NCI-H2227 (cell line): ENCODE results near the gene SLC4A7.
"Not testable (repeated sequence)": the region's sequence is repeated elsewhere in the genome, so short reads cannot be mapped to it uniquely, and the experiment has no call there.

Experiments used
- DNase-seq: peaks from one replicate; lab custom pipeline; 2025; ENCODE audit not compliant: unreplicated experiment; lab: John Stamatoyannopoulos, UW

Gene SLC4A7

GRCh38 chr3:27366062-27366591 lies 118.1 kb downstream of the SLC4A7 start:
- DNase-seq: no peak

- DNase-seq: peak; percentile 0
Observed at GRCh38 chr3:27360113-27361078, 123.8 kb downstream of the SLC4A7 start.

DNA sequence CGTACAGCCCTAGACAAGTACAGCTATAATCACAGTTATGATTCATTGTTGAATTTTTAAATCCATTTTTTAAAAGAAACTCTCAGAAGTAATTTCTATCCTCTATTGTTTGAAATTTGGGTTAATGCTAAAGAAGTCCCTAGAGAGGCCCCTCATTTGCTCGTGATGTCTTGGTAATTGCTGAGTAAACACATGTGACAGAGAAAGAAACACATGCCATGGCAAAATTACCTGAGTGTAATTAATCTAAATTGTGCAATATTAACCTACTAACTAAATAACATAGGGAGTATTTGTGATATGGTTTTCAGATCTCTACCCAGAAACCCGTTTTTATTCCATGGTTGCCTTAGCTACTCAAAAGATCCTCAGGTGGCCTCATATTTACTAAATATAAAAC lies 125.8 kb downstream of the SLC4A7 start:
- DNase-seq: no peak

DNA sequence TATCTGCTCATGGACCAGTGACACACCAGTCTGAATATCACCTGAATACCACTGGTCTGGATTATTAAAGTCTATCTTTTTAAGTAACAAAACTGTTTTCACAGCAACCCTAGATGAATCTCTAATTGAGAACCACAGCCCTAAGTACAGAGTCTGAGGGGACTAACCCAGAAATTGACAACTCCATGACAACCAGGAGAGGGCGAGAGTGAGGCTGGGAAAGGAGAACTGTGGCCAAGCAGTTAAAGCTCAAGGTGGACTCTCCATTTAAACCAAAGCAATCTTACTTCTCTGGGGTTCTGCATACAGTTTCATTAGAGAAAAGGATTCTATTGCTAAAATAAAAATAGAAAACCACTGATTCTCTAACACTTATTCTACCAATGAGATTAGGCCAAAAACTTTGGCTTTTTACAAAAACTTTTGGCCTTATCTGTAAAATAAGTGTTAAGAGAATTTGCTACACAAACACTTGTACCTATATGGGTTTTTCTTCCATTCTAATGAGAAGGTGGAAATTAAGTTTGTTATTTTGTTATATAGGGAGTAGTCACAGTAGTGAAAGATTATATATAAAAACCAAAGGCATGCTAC lies 126.4 kb downstream of the SLC4A7 start:
- DNase-seq: peak; percentile 23

DNA sequence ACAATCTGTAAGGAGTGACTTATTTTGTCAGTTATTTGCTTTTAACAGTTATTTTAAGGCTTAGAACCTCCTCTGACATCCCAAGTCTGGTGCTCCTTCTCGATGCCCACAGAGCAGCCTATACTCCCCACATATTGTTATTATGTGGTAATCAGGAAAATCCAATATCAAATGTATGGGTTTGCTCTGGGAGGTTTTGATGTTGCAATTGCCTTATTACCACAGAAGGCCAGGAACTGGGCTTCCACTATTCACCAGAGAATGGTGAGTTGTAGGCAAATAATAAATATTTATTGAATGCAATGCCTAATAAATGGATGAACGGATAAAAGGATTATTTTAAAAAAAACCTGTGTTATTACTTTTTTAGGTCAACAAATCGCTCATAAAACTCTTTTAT lies 127.2 kb downstream of the SLC4A7 start:
- DNase-seq: no peak

- no peak for DNase-seq
Observed at GRCh38 chr3:27354588-27355203, 129.5 kb downstream of the SLC4A7 start.

DNA sequence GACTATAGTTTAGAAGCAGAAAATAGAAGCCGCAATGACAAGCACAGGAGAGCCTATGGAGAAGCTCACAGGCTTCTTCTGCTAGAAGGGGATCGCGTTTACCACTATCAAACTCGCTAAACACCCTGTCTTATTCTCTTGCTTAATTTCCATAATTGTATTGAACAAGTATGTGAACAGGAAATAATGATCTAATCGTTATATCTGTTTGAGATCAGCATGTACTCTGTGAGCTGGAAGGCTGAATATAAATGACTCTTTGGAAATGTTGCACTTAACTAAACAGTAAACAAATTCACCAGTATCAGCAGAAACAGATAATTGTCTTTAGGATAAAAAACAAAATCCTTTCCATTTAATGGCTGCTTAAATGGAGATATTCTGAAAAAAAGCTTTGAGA lies 130.0 kb downstream of the SLC4A7 start:
- no peak for DNase-seq

- no peak for DNase-seq
Observed at GRCh38 chr3:27353221-27353620, 131.0 kb downstream of the SLC4A7 start.

- no peak for DNase-seq
Observed at GRCh38 chr3:27352047-27352446, 132.1 kb downstream of the SLC4A7 start.

GRCh38 chr3:27349832-27350231 lies 134.4 kb downstream of the SLC4A7 start:
- DNase-seq: no peak

GRCh38 chr3:27345959-27346865 lies 138.0 kb downstream of the SLC4A7 start:
- no peak for DNase-seq

- DNase-seq: no peak
Observed at GRCh38 chr3:27345493-27345892, 138.7 kb downstream of the SLC4A7 start.

DNA sequence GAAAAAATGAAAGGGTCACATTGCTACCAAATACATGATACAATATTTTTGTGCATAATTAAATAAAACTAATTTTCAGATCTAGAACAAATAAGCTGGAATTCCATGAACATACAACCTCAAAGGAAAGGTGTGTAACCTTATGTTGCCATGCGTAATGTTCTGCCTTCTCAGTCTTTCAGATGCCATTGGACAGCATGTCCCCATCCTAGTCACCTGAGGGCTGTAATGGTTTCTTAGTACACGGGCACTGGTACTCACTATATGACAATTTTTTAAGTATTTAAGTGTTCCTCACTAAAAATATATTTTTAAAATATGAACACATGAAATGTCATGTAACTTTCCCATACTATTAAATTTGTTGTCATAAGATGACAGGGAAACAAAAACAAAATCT lies 139.1 kb downstream of the SLC4A7 start:
- no peak for DNase-seq

DNA sequence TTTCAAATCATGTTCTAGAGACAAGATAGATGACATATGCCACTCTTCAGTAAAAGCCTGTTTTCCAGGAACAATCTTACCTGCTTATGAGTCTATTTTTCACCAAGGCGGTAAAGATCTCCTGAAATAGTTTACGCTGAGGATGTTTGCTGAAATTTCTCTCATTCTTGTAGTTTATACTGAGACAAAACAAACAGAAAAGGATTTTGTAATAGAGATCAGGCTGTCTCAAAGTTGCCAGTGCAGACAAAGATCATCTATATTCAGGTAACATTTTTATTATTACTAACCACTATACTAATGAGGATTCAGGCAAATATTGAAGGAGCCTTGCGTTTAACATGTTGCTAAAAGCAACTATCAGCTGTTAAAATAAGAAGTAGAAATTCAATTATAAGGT lies 140.0 kb downstream of the SLC4A7 start:
- DNase-seq: no peak

GRCh38 chr3:27342267-27342666 lies 141.9 kb downstream of the SLC4A7 start:
- no peak for DNase-seq

DNA sequence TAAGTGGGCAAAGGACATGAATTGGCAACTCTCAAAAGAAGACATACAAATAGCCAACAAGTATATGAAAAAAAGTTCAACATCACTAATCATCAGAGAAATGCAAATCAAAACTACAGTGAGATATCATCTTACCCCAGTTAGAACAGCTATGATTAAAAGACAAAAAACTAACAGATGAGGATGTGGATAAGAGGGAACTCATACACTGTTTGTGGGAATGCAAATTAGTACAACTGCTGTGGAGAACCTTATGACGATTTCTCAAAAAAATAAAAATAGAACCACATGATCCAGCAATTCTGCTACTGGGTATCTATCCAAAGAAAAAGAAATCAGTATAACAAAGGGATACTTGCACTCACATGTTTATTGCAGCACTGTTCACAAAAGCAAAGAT lies 143.7 kb downstream of the SLC4A7 start:
- no peak for DNase-seq

- no peak for DNase-seq
Observed at GRCh38 chr3:27335571-27335970, 148.6 kb downstream of the SLC4A7 start.

DNA sequence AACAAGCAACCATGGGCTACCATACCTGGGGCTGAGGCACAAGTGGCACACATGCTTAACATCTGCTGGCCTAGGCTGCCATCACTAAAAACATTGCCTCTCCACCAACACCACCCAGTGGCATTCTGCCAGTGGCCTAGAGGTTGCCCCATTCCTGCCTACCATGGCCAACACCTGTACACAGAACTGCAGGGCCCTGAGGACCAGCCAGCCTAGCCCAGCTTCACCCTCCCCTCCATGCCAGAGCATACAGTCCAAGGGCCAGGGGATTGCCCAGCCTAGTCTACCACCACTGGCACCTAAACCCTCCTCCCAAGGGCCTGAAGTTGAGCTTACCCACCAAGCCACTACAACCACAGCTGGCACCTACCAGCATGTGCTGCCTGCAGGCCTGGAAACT lies 150.3 kb downstream of the SLC4A7 start:
- DNase-seq: no peak

- DNase-seq: not testable (repeated sequence)
Observed at GRCh38 chr3:27328982-27329762, 155.0 kb downstream of the SLC4A7 start.
